Breast epithelium (tissue), 3 donors: ENCODE results near the gene PLK5.

Source experiments
- POLR2AphosphoS5 ChIP-seq, 3 donors: sonication (generic); formaldehyde crosslinking; IDR thresholded peaks; one replicate each; pipeline ENCODE4 v1.6.1; 2017; ENCODE audit warnings: antibody characterized with exemption in 3 of 3
- TF ChIP-seq, protein P1 (sequence below), 3 donors: fragments of 450-650 bp; IDR thresholded peaks; one replicate each; pipeline ENCODE4 v1.5.1; 2016 to 2017; ENCODE audit warnings: antibody characterized with exemption in 3 of 3, mild to moderate bottlenecking in 3 of 3, moderate library complexity in 3 of 3

GRCh38 chr19:1513499-1514294, 10.2 kb upstream of the PLK5 start:
- TF ChIP-seq, protein P1, sequence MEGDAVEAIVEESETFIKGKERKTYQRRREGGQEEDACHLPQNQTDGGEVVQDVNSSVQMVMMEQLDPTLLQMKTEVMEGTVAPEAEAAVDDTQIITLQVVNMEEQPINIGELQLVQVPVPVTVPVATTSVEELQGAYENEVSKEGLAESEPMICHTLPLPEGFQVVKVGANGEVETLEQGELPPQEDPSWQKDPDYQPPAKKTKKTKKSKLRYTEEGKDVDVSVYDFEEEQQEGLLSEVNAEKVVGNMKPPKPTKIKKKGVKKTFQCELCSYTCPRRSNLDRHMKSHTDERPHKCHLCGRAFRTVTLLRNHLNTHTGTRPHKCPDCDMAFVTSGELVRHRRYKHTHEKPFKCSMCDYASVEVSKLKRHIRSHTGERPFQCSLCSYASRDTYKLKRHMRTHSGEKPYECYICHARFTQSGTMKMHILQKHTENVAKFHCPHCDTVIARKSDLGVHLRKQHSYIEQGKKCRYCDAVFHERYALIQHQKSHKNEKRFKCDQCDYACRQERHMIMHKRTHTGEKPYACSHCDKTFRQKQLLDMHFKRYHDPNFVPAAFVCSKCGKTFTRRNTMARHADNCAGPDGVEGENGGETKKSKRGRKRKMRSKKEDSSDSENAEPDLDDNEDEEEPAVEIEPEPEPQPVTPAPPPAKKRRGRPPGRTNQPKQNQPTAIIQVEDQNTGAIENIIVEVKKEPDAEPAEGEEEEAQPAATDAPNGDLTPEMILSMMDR (IDR thresholded peaks at IDR 0.05): peak in 2 of 3 donors; percentile 33 to 53
- no peak for TF ChIP-seq POLR2AphosphoS5 (IDR thresholded peaks at IDR 0.05)
